Measurements from ENCODE around the gene BMP7.

BMP7 gene

GRCh38 chr20:57177636-57178280 lies 88.7 kb downstream of the BMP7 start:
- no peak for TF ChIP-seq CTCF (IDR thresholded peaks at IDR 0.05)

- TF ChIP-seq CTCF (IDR thresholded peaks at IDR 0.05) = no peak
Observed at GRCh38 chr20:57176842-57177241, 89.6 kb downstream of the BMP7 start.

- no peak for TF ChIP-seq CTCF (IDR thresholded peaks at IDR 0.05)
Observed at GRCh38 chr20:57175397-57176010, 90.9 kb downstream of the BMP7 start.

GRCh38 chr20:57174737-57175136 lies 91.7 kb downstream of the BMP7 start:
- no peak for TF ChIP-seq CTCF (IDR thresholded peaks at IDR 0.05)

GRCh38 chr20:57173986-57174385 lies 92.5 kb downstream of the BMP7 start:
- TF ChIP-seq CTCF (IDR thresholded peaks at IDR 0.05) = no peak

GRCh38 chr20:57173041-57173440 lies 93.4 kb downstream of the BMP7 start:
- no peak for TF ChIP-seq CTCF (IDR thresholded peaks at IDR 0.05)

GRCh38 chr20:57170343-57170742 lies 96.1 kb downstream of the BMP7 start:
- TF ChIP-seq CTCF (IDR thresholded peaks at IDR 0.05) = no peak

All from LNCAP (cell line).